ENCODE data around the gene CCT8. TPM values are rescaled to one million over a fixed set of nuclear protein-coding genes. Genes with fewer than 3 reads are reported as not detected.

The CCT8 gene, protein sequence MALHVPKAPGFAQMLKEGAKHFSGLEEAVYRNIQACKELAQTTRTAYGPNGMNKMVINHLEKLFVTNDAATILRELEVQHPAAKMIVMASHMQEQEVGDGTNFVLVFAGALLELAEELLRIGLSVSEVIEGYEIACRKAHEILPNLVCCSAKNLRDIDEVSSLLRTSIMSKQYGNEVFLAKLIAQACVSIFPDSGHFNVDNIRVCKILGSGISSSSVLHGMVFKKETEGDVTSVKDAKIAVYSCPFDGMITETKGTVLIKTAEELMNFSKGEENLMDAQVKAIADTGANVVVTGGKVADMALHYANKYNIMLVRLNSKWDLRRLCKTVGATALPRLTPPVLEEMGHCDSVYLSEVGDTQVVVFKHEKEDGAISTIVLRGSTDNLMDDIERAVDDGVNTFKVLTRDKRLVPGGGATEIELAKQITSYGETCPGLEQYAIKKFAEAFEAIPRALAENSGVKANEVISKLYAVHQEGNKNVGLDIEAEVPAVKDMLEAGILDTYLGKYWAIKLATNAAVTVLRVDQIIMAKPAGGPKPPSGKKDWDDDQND
- total RNA-seq (2021) (329 to 335 TPM (median 333 TPM) in 3 replicates), Bru-seq, nascent RNA (percentile 97 among the genes with signal in this experiment)
- long read RNA-seq, experiment 1, transcript CCT8-201 (15 exons, 2,005 nt) = major isoform, 1,131 of 1,269 reads
- long read RNA-seq, experiment 1, transcript CCT8-204 (15 exons, 1,872 nt) = minor isoform, 10 of 1,269 reads
- long read RNA-seq, experiment 1, transcript CCT8-210 (5 exons, 1,326 nt) = minor isoform, 5 of 1,269 reads
- long read RNA-seq, experiment 1, partial matches to known transcripts = 65 of 1,269 reads
- long read RNA-seq, experiment 1, other reads (novel, unspliced or antisense) = 58 of 1,269 reads
- long read RNA-seq, experiment 2, transcript CCT8-210 (5 exons, 1,326 nt) = major isoform, 7 of 657 reads
- long read RNA-seq, experiment 2, partial matches to known transcripts = 452 of 657 reads
- long read RNA-seq, experiment 2, other reads (novel, unspliced or antisense) = 198 of 657 reads
- long read RNA-seq, experiment 3, transcript CCT8-201 (15 exons, 2,005 nt) = major isoform, 1,984 of 2,265 reads
- long read RNA-seq, experiment 3, transcript CCT8-204 (15 exons, 1,872 nt) = minor isoform, 18 of 2,265 reads
- long read RNA-seq, experiment 3, partial matches to known transcripts = 105 of 2,265 reads
- long read RNA-seq, experiment 3, other reads (novel, unspliced or antisense) = 155 of 2,265 reads

- ChIA-PET CTCF (interaction anchor here (1.2 to 1.5 kb wide), 3 partner anchors 49 to 303 kb away, joined by 3 to 5 read pairs (median 4); partner anchors contain the start of gene USP16), POLR2A (interaction anchor here (0.6 to 1.6 kb wide), 5 partner anchors 14 to 81 kb away, joined by 3 to 11 read pairs (median 3); partner anchors contain the start of genes LTN1 and USP16)
- Mint-ChIP-seq H3K36me3 (peaks cover 24% of the 10 kb centered on the region), H3K27me3 (ENCODE audit: low read depth) (no peaks in the 10 kb centered on the region), H3K4me1 (peaks cover 19% of the 10 kb centered on the region), H3K27ac (peak within 1 kb of the TSS; percentile 97), H3K4me3 (peak within 1 kb of the TSS; percentile 98), H3K9me3 (peaks cover 3% of the 10 kb centered on the region; the same call in 1 of the 2 replicates)
- ATAC-seq (peak; percentile 96), DNase-seq (ENCODE audit: low spot score) (peak; percentile 97)
- TF ChIP-seq NFATC4 (CRISPR knock-in tag; IDR thresholded peaks at IDR 0.05) (no peak), SMAD4 (CRISPR knock-in tag; IDR thresholded peaks at IDR 0.05) (no peak), FOXP1 (CRISPR knock-in tag; IDR thresholded peaks at IDR 0.05; ENCODE audit: borderline replicate concordance) (peak; percentile 96), MXD4 (CRISPR knock-in tag; IDR thresholded peaks at IDR 0.05; ENCODE audit: borderline replicate concordance) (no peak), ZNF281 (CRISPR knock-in tag; IDR thresholded peaks at IDR 0.05) (no peak), PRRX2 (CRISPR knock-in tag; IDR thresholded peaks at IDR 0.05) (no peak), SP1 (CRISPR knock-in tag; conservative IDR thresholded peaks at IDR 0.05) (peak; percentile 95), MYBL2 (CRISPR knock-in tag; IDR thresholded peaks at IDR 0.05) (peak; percentile 89; the same call in 1 of the 2 replicates), ZNF263 (CRISPR knock-in tag; IDR thresholded peaks at IDR 0.05; ENCODE audit: low read depth) (no peak), NR2C2 (CRISPR knock-in tag; IDR thresholded peaks at IDR 0.05) (no peak), RELA (CRISPR knock-in tag; IDR thresholded peaks at IDR 0.05; ENCODE audit: borderline replicate concordance) (no peak), ZBTB21 (CRISPR knock-in tag; IDR thresholded peaks at IDR 0.05; ENCODE audit: borderline replicate concordance) (no peak), OVOL2 (CRISPR knock-in tag; IDR thresholded peaks at IDR 0.05; ENCODE audit: borderline replicate concordance) (no peak), ZNF138 (CRISPR knock-in tag; conservative IDR thresholded peaks at IDR 0.05) (no peak), NR1H2 (CRISPR knock-in tag; IDR thresholded peaks at IDR 0.05) (no peak), JAZF1 (CRISPR knock-in tag; IDR thresholded peaks at IDR 0.05) (no peak), ETV6 (CRISPR knock-in tag; IDR thresholded peaks at IDR 0.05) (peak; percentile 93), USF1 (CRISPR knock-in tag; IDR thresholded peaks at IDR 0.05) (peak; percentile 64; the same call in 1 of the 2 replicates), ZMAT4 (CRISPR knock-in tag; IDR thresholded peaks at IDR 0.05) (no peak), GABPB1 (CRISPR knock-in tag; IDR thresholded peaks at IDR 0.05) (no peak; the same call in 1 of the 2 replicates), ZNF671 (CRISPR knock-in tag; IDR thresholded peaks at IDR 0.05) (no peak), ZNF121 (CRISPR knock-in tag; IDR thresholded peaks at IDR 0.05) (no peak), ZNF423 (CRISPR knock-in tag; IDR thresholded peaks at IDR 0.05) (no peak)
- TF ChIP-seq, protein P1, sequence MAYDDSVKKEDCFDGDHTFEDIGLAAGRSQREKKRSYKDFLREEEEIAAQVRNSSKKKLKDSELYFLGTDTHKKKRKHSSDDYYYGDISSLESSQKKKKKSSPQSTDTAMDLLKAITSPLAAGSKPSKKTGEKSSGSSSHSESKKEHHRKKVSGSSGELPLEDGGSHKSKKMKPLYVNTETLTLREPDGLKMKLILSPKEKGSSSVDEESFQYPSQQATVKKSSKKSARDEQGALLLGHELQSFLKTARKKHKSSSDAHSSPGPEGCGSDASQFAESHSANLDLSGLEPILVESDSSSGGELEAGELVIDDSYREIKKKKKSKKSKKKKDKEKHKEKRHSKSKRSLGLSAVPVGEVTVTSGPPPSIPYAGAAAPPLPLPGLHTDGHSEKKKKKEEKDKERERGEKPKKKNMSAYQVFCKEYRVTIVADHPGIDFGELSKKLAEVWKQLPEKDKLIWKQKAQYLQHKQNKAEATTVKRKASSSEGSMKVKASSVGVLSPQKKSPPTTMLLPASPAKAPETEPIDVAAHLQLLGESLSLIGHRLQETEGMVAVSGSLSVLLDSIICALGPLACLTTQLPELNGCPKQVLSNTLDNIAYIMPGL (CRISPR knock-in tag; IDR thresholded peaks at IDR 0.05) = 0 out of 2 replicates have a peak, but pooled peaks have one; percentile 32
- TF ChIP-seq, protein P2, sequence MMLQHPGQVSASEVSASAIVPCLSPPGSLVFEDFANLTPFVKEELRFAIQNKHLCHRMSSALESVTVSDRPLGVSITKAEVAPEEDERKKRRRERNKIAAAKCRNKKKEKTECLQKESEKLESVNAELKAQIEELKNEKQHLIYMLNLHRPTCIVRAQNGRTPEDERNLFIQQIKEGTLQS (CRISPR knock-in tag; conservative IDR thresholded peaks at IDR 0.05) = no peak
- TF ChIP-seq, protein P3, sequence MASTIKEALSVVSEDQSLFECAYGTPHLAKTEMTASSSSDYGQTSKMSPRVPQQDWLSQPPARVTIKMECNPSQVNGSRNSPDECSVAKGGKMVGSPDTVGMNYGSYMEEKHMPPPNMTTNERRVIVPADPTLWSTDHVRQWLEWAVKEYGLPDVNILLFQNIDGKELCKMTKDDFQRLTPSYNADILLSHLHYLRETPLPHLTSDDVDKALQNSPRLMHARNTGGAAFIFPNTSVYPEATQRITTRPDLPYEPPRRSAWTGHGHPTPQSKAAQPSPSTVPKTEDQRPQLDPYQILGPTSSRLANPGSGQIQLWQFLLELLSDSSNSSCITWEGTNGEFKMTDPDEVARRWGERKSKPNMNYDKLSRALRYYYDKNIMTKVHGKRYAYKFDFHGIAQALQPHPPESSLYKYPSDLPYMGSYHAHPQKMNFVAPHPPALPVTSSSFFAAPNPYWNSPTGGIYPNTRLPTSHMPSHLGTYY (CRISPR knock-in tag; IDR thresholded peaks at IDR 0.05) = no peak
- TF ChIP-seq, protein P4, sequence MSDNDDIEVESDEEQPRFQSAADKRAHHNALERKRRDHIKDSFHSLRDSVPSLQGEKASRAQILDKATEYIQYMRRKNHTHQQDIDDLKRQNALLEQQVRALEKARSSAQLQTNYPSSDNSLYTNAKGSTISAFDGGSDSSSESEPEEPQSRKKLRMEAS (CRISPR knock-in tag; IDR thresholded peaks at IDR 0.05) = peak; percentile 92
Measured at GRCh38 chr21:29073222-29074006, at the start of gene CCT8. Gene CCT8, minus strand, starts transcription at chr21:29073648. Its CDS starts 58 bp downstream, at chr21:29073590.

Data from WTC11 (cell line).